Measurements from ENCODE around the gene RBM17. TPM values are rescaled to one million over a fixed set of nuclear protein-coding genes. Genes with fewer than 3 reads are reported as not detected.

The RBM17 gene
- total and polyA plus RNA-seq, 8 donors = 41.4 to 168 (median 84.7) TPM

GRCh38 chr10:6054884-6055283 lies 34.0 kb upstream of the RBM17 start:
- Histone ChIP-seq H3K27ac (no peak overlapping the region), H3K4me1 (peaks cover 4 to 43% (median 38%) of the 10 kb centered on the region in 4 donors), H3K4me3 (no peak overlapping the region), H3K9me3 (no peaks in the 10 kb centered on the region), H3K27me3 (no peaks in the 10 kb centered on the region), H3K36me3 (no peaks in the 10 kb centered on the region)
- TF ChIP-seq POLR2A (IDR thresholded peaks at IDR 0.05) = no peak
- TF ChIP-seq, protein P1, sequence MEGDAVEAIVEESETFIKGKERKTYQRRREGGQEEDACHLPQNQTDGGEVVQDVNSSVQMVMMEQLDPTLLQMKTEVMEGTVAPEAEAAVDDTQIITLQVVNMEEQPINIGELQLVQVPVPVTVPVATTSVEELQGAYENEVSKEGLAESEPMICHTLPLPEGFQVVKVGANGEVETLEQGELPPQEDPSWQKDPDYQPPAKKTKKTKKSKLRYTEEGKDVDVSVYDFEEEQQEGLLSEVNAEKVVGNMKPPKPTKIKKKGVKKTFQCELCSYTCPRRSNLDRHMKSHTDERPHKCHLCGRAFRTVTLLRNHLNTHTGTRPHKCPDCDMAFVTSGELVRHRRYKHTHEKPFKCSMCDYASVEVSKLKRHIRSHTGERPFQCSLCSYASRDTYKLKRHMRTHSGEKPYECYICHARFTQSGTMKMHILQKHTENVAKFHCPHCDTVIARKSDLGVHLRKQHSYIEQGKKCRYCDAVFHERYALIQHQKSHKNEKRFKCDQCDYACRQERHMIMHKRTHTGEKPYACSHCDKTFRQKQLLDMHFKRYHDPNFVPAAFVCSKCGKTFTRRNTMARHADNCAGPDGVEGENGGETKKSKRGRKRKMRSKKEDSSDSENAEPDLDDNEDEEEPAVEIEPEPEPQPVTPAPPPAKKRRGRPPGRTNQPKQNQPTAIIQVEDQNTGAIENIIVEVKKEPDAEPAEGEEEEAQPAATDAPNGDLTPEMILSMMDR (IDR thresholded peaks at IDR 0.05) = no peak
- no peak for TF ChIP-seq POLR2AphosphoS5 (IDR thresholded peaks at IDR 0.05)
- TF ChIP-seq EP300 (IDR thresholded peaks at IDR 0.05) = no peak
- peak in 1 of 2 donors; percentile 19 for DNase-seq
- intact Hi-C loops (cut with DNase I; ENCODE audit: low total_unique reads) = no loop called here
- 58 to 86% (median 79%) methylated on average over 5 of the region's 5 CpGs for WGBS, 5 donors

DNA sequence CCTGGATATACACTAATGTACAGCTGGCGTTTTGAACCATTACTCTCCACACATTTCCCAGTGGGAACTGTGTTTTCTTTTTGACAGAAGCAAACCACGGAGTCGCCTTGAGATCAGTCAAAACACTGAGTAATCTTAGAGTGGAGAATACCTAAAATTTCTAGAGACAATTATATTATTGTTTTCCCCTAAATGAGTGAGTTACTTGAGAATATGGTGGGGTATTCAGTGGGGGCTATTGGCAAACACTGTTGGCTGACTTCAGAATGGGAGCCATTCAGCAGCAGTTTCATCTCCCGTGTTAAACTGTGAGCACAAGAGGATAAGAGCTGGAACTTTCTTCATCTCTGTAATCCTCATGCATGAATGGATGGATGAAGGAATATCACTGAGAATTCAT lies 32.9 kb upstream of the RBM17 start:
- intact Hi-C loops (cut with DNase I; ENCODE audit: low total_unique reads) = no loop called here
- DNase-seq = no peak
- H3K36me3 ChIP-seq = no peaks in the 10 kb centered on the region
- TF ChIP-seq, protein P1 (IDR thresholded peaks at IDR 0.05) = no peak
- TF ChIP-seq POLR2AphosphoS5 (IDR thresholded peaks at IDR 0.05) = no peak
- 77 to 82% (median 79%) methylated on average over 4 of the region's 4 CpGs for WGBS, 5 donors
- H3K27me3 ChIP-seq = no peaks in the 10 kb centered on the region
- peaks cover 4 to 34% (median 29%) of the 10 kb centered on the region in 4 donors for H3K4me1 ChIP-seq
- no peak overlapping the region for H3K27ac ChIP-seq
- H3K9me3 ChIP-seq = no peaks in the 10 kb centered on the region
- H3K4me3 ChIP-seq = no peak overlapping the region

DNA sequence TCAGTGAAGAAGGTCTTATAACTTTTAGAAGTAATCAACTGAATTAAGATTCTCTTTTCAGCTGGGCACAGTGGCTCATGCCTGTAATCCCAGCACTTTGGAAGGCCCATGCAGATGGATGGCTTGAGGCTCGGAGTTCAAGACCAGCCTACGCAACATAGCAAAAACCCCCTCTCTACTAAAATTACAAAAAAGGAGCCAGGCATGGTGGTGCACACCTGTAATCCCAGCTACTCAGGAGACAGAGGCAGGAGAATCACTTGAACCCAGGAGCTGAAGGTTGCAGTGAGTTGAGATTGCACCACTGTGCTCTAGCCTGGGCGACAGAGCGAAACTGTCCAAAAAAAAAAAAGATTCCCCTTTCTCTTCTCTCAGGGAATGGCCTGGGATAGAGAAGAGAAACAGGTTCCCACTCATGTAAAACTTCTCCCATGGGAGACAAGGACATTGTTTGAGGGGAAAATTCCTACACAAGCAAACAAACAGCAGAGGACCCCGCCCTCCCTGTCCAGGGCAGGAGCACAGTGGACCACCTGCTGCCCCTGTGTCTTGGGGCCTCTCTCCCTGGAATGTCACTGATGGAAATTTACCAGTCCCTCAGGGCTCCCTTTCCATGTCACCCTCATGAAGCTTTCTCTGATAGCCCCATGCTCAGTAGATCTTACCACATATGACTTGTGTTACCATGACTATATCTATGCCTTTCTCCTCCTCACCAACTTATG lies 32.3 kb upstream of the RBM17 start:
- 88 to 94% (median 92%) methylated on average over 5 of the region's 5 CpGs for WGBS, 5 donors
- intact Hi-C loops (cut with DNase I; ENCODE audit: low total_unique reads) = no loop called here
- Histone ChIP-seq H3K27me3 (no peaks in the 10 kb centered on the region), H3K9me3 (no peaks in the 10 kb centered on the region), H3K27ac (no peak overlapping the region), H3K36me3 (no peaks in the 10 kb centered on the region), H3K4me3 (no peak overlapping the region), H3K4me1 (peaks cover 4 to 27% (median 24%) of the 10 kb centered on the region in 4 donors)
- DNase-seq = peak in 1 of 2 donors; percentile 10
- TF ChIP-seq EP300 (IDR thresholded peaks at IDR 0.05) (no peak), POLR2AphosphoS5 (IDR thresholded peaks at IDR 0.05) (no peak), POLR2A (IDR thresholded peaks at IDR 0.05) (no peak)
- TF ChIP-seq, protein P1 (IDR thresholded peaks at IDR 0.05) = no peak

- Histone ChIP-seq H3K4me1 (peaks cover 2 to 7% (median 5%) of the 10 kb centered on the region in 4 donors), H3K36me3 (no peaks in the 10 kb centered on the region), H3K9me3 (no peaks in the 10 kb centered on the region), H3K27me3 (no peaks in the 10 kb centered on the region), H3K4me3 (no peak overlapping the region), H3K27ac (no peak overlapping the region)
- DNase-seq = peak in 1 of 2 donors; percentile 8
- TF ChIP-seq, protein P1 (IDR thresholded peaks at IDR 0.05) = no peak
- no peak for TF ChIP-seq EP300 (IDR thresholded peaks at IDR 0.05)
- TF ChIP-seq POLR2AphosphoS5 (IDR thresholded peaks at IDR 0.05) = no peak
- intact Hi-C loops (cut with DNase I; ENCODE audit: low total_unique reads) = no loop called here
- 81 to 90% (median 88%) methylated on average over 3 of the region's 3 CpGs for WGBS, 5 donors
Measured at GRCh38 chr10:6058682-6059475, 30.0 kb upstream of the RBM17 start.
